GM12878 (cell line): Measurements from ENCODE around the gene ZNRF3. TPM values are rescaled to one million over a fixed set of nuclear protein-coding genes. Genes with fewer than 3 reads are reported as not detected.

Source experiments
- ATAC-seq: fragments of 200-7000 bp; cut with Tn5 transposase; 3 replicates; pipeline ENCODE4 v1.9.1; 2020; ENCODE audit warnings: mild to moderate bottlenecking, moderate library complexity
- BruUV-seq: library from RNA; stranded (reverse); fragments of 400-500 nt; replicated peaks from 2 replicates; lab custom pipeline; 2021; lab: Mats Ljungman, UMichigan
- CTCF ChIA-PET: fragments of 300-600 bp; sonication (Branson Sonifier 250); formaldehyde crosslinking; extraction: SDS; loops from one replicate; lab custom pipeline; 2021; ENCODE audit warnings: inconsistent platforms; lab: Yijun Ruan, JAX
- POLR2A ChIA-PET: fragments of 350-600 bp; formaldehyde crosslinking; extraction: SDS; loops from one replicate; lab custom pipeline; 2021; ENCODE audit warnings: inconsistent platforms; lab: Charles Lee
- RAD21 ChIA-PET: fragments of 300-600 bp; sonication (Branson Sonifier 250); formaldehyde crosslinking; loops from one replicate; lab custom pipeline; 2023; ENCODE audit warnings: antibody characterized with exemption; ENCODE audit not compliant: unreplicated experiment; lab: Charles Lee
- SMC1A ChIA-PET: fragments of 300-600 bp; sonication (Branson Sonifier 250); formaldehyde crosslinking; loops from one replicate; lab custom pipeline; 2023; ENCODE audit not compliant: unreplicated experiment, uncharacterized antibody; lab: Charles Lee
- DNase-seq: peaks from one replicate; pipeline ENCODE4 v3.0.0-alpha.2; 2011; ENCODE audit warnings: low read depth, low spot score
- FAIRE-seq: peaks from 3 replicates; lab custom pipeline; 2011; peaks lifted over from hg19 to GRCh38; lab: Jason Lieb, UNC
- H2AFZ ChIP-seq: 2 replicates; pipeline ENCODE4 v1.6.0; 2011; ENCODE audit warnings: low read depth, low read length, control low read depth; ENCODE audit not compliant: control insufficient read depth
- H3K27ac ChIP-seq: 2 replicates; pipeline ENCODE4 v1.5.1; 2011; ENCODE audit warnings: control low read depth; ENCODE audit not compliant: control insufficient read depth, insufficient read depth
- H3K27me3 ChIP-seq, 2 experiments: replicated peaks in 1 of 2; 2 replicates each; pipeline versions ENCODE4 v1.6.0 to v1.6.1; 2011; ENCODE audit warnings: low read length in 1 of 2; ENCODE audit not compliant: control insufficient read depth in 2 of 2, insufficient read depth in 2 of 2
- H3K36me3 ChIP-seq, 2 experiments: 2 replicates each; pipeline ENCODE4 v1.5.1; 2011; ENCODE audit warnings: low read length in 1 of 2; ENCODE audit not compliant: control insufficient read depth in 2 of 2, insufficient read depth in 2 of 2
- H3K4me1 ChIP-seq: 2 replicates; pipeline ENCODE4 v1.6.1; 2011; ENCODE audit warnings: mild to moderate bottlenecking, low read length, moderate library complexity, mixed read lengths; ENCODE audit not compliant: control insufficient read depth, insufficient read depth
- H3K4me2 ChIP-seq: 2 replicates; pipeline ENCODE4 v1.6.0; 2011; ENCODE audit warnings: control low read depth; ENCODE audit not compliant: control insufficient read depth, insufficient read depth
- H3K4me3 ChIP-seq: fragments of 200-600 bp; sonication (generic); 2 replicates; pipeline ENCODE4 v1.5.1; 2016
- H3K79me2 ChIP-seq: 2 replicates; pipeline ENCODE4 v1.6.0; 2011; ENCODE audit warnings: low read length; ENCODE audit not compliant: control insufficient read depth, insufficient read depth
- H3K9ac ChIP-seq: 2 replicates; pipeline ENCODE4 v1.8.0; 2011; ENCODE audit warnings: low read length, control low read depth, mixed read lengths; ENCODE audit not compliant: control insufficient read depth, insufficient read depth
- H3K9me3 ChIP-seq: replicated peaks from 3 replicates; pipeline ENCODE4 v1.5.1; 2011; ENCODE audit warnings: mild to moderate bottlenecking, low read length; ENCODE audit not compliant: control insufficient read depth, insufficient read depth
- H4K20me1 ChIP-seq: 2 replicates; pipeline ENCODE4 v1.6.0; 2011; ENCODE audit not compliant: control insufficient read depth, insufficient read depth
- BHLHE40 ChIP-seq, 2 experiments: fragments of 450-650 bp in 1 of 2; IDR thresholded peaks; 2 replicates each; pipeline ENCODE4 v1.6.1; 2011 to 2017; ENCODE audit warnings: low read depth in 2 of 2, borderline replicate concordance in 1 of 2, improper control_type of control experiment in 1 of 2, low read length in 1 of 2, mild to moderate bottlenecking in 1 of 2
- ESRRA ChIP-seq: IDR thresholded peaks from 2 replicates; pipeline ENCODE4 v1.6.1; 2012; ENCODE audit warnings: mild to moderate bottlenecking, low read length, improper control_type of control experiment
- SMAD1 ChIP-seq: fragments of 450-650 bp; IDR thresholded peaks from 2 replicates; pipeline ENCODE4 v1.6.1; 2018; ENCODE audit warnings: mild to moderate bottlenecking, low read depth; ENCODE audit not compliant: partially characterized antibody
- WGBS: methylation state at CpG from one replicate; pipeline ENCODE4 v1.1.6; 2016; ENCODE audit warnings: low lambda C conversion rate; ENCODE audit not compliant: insufficient replicate concordance, insufficient coverage; ENCODE audit errors: missing lambda C conversion rate; 5-methylcytosine and 5-hydroxymethylcytosine counted together
- in situ Hi-C: fragments of 300-500 bp; cut with MboI; formaldehyde crosslinking; loops from 9 replicates; pipeline ENCODE4 v1.14.3; 2018; ENCODE audit warnings: mixed read lengths
- intact Hi-C: fragments of 100-400 bp; cut with micrococcal nuclease; formaldehyde crosslinking; loops from one replicate; pipeline ENCODE4 v1.14.2; 2022; ENCODE audit not compliant: unreplicated experiment
- polyA plus RNA-seq, 11 experiments: library from polyadenylated mRNA; depleted of rRNA in 4 of 11; unstranded in 6 of 11; stranded (reverse) in 5 of 11; fragments of >200 nt; fragmentation: Nextera tagmentation in 4 of 11; fragmentation: Illumina TruSeq in 1 of 11; extraction: Ambion mirVana in 4 of 11; extraction: Trizol in 1 of 11; gene quantifications; 1 replicate in 1 of 11; 2 replicates in 10 of 11; pipeline versions ENCODE4 v1.2.1 to v1.2.3, GENCODE V29; 2011 to 2016; ENCODE audit warnings: inconsistent platforms in 2 of 11, missing spikeins in 2 of 11, low read depth in 1 of 11
- total RNA-seq, 4 experiments: library from RNA; depleted of rRNA in 3 of 4; stranded (reverse); fragments of >200 nt in 3 of 4; fragmentation: Illumina TruSeq in 1 of 4; extraction: Trizol in 1 of 4; gene quantifications; 2 replicates each; pipeline versions ENCODE4 v1.2.1 to v1.2.3, GENCODE V29; 2013 to 2021
- TF ChIP-seq, protein P1 (sequence below): IDR thresholded peaks from 2 replicates; pipeline ENCODE4 v1.6.1; 2012; ENCODE audit warnings: low read depth, low read length, improper control_type of control experiment
- TF ChIP-seq, protein P2 (sequence below): fragments of 450-650 bp; IDR thresholded peaks from 2 replicates; pipeline ENCODE4 v1.6.1; 2017; ENCODE audit warnings: borderline replicate concordance
- TF ChIP-seq, protein P3 (sequence below): IDR thresholded peaks from 2 replicates; pipeline ENCODE4 v1.6.1; 2011; ENCODE audit warnings: low read depth, mild to moderate bottlenecking, low read length, moderate library complexity, borderline replicate concordance; ENCODE audit errors: extremely low read depth

ZNRF3 gene
- total and polyA plus RNA-seq, 10 of the 15 experiments (the other 5 are each of a cell fraction or from before 2014, with no cell fraction given) = 0.05 to 2.4 (median 0.46) TPM

DNA sequence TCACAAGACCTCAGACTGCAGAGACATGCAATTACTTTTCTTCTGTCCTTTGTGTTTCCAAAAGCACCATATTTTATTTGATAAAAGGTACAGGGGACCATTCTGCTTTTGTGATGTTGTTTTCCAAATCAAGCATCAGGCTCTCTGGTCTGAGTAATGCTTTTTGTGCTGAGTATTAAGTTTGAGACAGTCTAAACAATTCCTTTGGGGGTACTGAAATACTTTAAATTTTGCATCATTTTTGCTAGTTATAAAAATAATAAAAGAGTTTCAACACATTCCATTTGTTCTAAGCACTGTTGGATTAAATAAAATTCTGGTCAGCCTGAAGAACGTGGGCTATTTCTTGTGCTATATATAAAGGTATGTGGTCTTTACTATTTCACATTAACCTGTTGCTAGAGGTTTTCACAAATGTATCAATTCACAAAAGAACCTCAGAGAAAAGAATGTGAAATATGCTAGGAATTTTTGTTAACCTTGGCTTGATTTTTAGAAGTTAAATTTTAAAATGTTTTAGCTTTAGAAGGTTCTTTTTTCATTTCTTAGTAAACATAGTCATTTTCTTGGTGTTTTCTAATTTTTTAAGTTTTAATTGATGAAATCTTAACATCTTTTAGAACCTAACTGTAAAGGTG lies 116.7 kb downstream of the ZNRF3 start:
- WGBS = 4% methylated on average over 1 of the region's 1 CpG
- no TSS peak for BruUV-seq
- H3K4me1 ChIP-seq = no peaks in the 10 kb centered on the region
- RAD21 ChIA-PET = interaction anchor here (0.7 to 2.3 kb wide), 8 partner anchors 12 to 245 kb away, joined by 3 to 8 read pairs (median 4); no protein-coding TSS in a partner anchor
- in situ Hi-C loops = no loop called here
- TF ChIP-seq SMAD1 (no peak), BHLHE40 (IDR thresholded peaks at IDR 0.05; ENCODE audit: borderline replicate concordance in 1 of 2, low read depth in 2 of 2, low read length in 1 of 2) (no peak), ESRRA (no peak)
- TF ChIP-seq, protein P1, sequence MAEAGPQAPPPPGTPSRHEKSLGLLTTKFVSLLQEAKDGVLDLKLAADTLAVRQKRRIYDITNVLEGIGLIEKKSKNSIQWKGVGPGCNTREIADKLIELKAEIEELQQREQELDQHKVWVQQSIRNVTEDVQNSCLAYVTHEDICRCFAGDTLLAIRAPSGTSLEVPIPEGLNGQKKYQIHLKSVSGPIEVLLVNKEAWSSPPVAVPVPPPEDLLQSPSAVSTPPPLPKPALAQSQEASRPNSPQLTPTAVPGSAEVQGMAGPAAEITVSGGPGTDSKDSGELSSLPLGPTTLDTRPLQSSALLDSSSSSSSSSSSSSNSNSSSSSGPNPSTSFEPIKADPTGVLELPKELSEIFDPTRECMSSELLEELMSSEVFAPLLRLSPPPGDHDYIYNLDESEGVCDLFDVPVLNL = no peak
- TF ChIP-seq, protein P2, sequence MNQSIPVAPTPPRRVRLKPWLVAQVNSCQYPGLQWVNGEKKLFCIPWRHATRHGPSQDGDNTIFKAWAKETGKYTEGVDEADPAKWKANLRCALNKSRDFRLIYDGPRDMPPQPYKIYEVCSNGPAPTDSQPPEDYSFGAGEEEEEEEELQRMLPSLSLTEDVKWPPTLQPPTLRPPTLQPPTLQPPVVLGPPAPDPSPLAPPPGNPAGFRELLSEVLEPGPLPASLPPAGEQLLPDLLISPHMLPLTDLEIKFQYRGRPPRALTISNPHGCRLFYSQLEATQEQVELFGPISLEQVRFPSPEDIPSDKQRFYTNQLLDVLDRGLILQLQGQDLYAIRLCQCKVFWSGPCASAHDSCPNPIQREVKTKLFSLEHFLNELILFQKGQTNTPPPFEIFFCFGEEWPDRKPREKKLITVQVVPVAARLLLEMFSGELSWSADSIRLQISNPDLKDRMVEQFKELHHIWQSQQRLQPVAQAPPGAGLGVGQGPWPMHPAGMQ = no peak
- TF ChIP-seq, protein P3, sequence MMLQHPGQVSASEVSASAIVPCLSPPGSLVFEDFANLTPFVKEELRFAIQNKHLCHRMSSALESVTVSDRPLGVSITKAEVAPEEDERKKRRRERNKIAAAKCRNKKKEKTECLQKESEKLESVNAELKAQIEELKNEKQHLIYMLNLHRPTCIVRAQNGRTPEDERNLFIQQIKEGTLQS = no peak
- H3K4me2 ChIP-seq = no peak overlapping the region
- H3K4me3 ChIP-seq = no peak overlapping the region
- H2AFZ ChIP-seq = no peak overlapping the region
- no peaks in the 10 kb centered on the region for H3K9me3 ChIP-seq
- H3K27ac ChIP-seq = no peak overlapping the region
- CTCF ChIA-PET = interaction anchor here (0.9 to 2.0 kb wide), 4 partner anchors 16 to 82 kb away, joined by 3 to 4 read pairs (median 4); no protein-coding TSS in a partner anchor
- no peaks in the 10 kb centered on the region for H3K27me3 ChIP-seq
- POLR2A ChIA-PET = interaction anchor here (0.7 to 2.3 kb wide), 9 partner anchors 9 to 22 kb away, joined by 3 to 10 read pairs (median 4); no protein-coding TSS in a partner anchor
- ATAC-seq (no peak), FAIRE-seq (no peak), DNase-seq (no peak)
- H3K79me2 ChIP-seq = no peaks in the 10 kb centered on the region
- no peaks in the 10 kb centered on the region for H3K36me3 ChIP-seq
- intact Hi-C loops = no loop called here
- SMC1A ChIA-PET = interaction anchor here (0.8 to 6.9 kb wide), 11 partner anchors 12 to 79 kb away, joined by 3 to 50 read pairs (median 5); no protein-coding TSS in a partner anchor
- H3K9ac ChIP-seq = no peak overlapping the region
- H4K20me1 ChIP-seq = no peaks in the 10 kb centered on the region
